Activated CD8-positive, alpha-beta T cell treated with anti-CD3 and anti-CD28 coated beads, Interleukin-2, amount 10 ng/mL, durations not matched to agents 7 days and 5 days (primary cell): ENCODE data around the gene IQGAP3. TPM values are rescaled to one million over a fixed set of nuclear protein-coding genes. Genes with fewer than 3 reads are reported as not detected.
A peak's percentile ranks its signal among the peaks of the same experiment; 100 is the strongest.

Experiments
- ATAC-seq: fragments of 150-1000 bp; cut with Tn5 transposase; one replicate; pipeline ENCODE4 v1.10.0; 2021; ENCODE audit warnings: moderate library complexity
- CTCF ChIA-PET: fragments of 350-600 bp; sonication (Branson Sonifier 250); formaldehyde crosslinking; loops from one replicate; lab custom pipeline; 2021; ENCODE audit warnings: antibody characterized with exemption; lab: Charles Lee
- POLR2A ChIA-PET: fragments of 350-600 bp; sonication (Branson Sonifier 250); formaldehyde crosslinking; loops from one replicate; lab custom pipeline; 2021; ENCODE audit warnings: antibody characterized with exemption; lab: Charles Lee
- DNase-seq: peaks from one replicate; pipeline ENCODE4 v3.0.0-alpha.2; 2020
- H3K27ac Mint-ChIP-seq: one replicate; pipeline ENCODE4 v1.8.0; 2021; ENCODE audit warnings: mild to moderate bottlenecking, mixed read lengths
- H3K27me3 Mint-ChIP-seq: one replicate; pipeline ENCODE4 v1.8.0; 2021; ENCODE audit warnings: low read depth, mixed read lengths
- H3K36me3 Mint-ChIP-seq: one replicate; pipeline ENCODE4 v1.8.0; 2021; ENCODE audit warnings: low read depth, mixed read lengths
- H3K4me1 Mint-ChIP-seq: one replicate; pipeline ENCODE4 v1.8.0; 2021; ENCODE audit warnings: low read depth, mixed read lengths
- H3K4me3 Mint-ChIP-seq: one replicate; pipeline ENCODE4 v1.8.0; 2021; ENCODE audit warnings: mild to moderate bottlenecking, mixed read lengths
- H3K9me3 Mint-ChIP-seq: one replicate; pipeline ENCODE4 v1.8.0; 2022; ENCODE audit warnings: mixed read lengths; ENCODE audit not compliant: insufficient read depth
- total RNA-seq, 2 experiments: library from RNA; stranded (reverse); gene quantifications; one replicate each; pipeline ENCODE4 v1.2.3, GENCODE V29; 2021

IQGAP3 gene
- total RNA-seq, 2 experiments from 2014 or later: 28.6 to 31.0 TPM

GRCh38 chr1:156502894-156503697, 69.3 kb downstream of the IQGAP3 start:
- peaks cover 11% of the 10 kb centered on the region for H3K36me3 Mint-ChIP-seq
- H3K27me3 Mint-ChIP-seq: no peaks in the 10 kb centered on the region
- H3K4me1 Mint-ChIP-seq: peaks cover 72% of the 10 kb centered on the region
- no peak for DNase-seq
- ATAC-seq: no peak
- H3K27ac Mint-ChIP-seq: peak overlapping the region; percentile 99
- peak overlapping the region; percentile 22 for H3K4me3 Mint-ChIP-seq
- POLR2A ChIA-PET: interaction anchor here (4.1 to 8.1 kb wide), 3 partner anchors 17 to 79 kb away, joined by 27 to 143 read pairs (median 99); no protein-coding TSS in a partner anchor
- H3K9me3 Mint-ChIP-seq: no peaks in the 10 kb centered on the region
- CTCF ChIA-PET: interaction anchor here (0.5 to 10.8 kb wide), 11 partner anchors 12 to 540 kb away, joined by 3 to 207 read pairs (median 9); no protein-coding TSS in a partner anchor

GRCh38 chr1:156502391-156502893, 69.9 kb downstream of the IQGAP3 start:
- Mint-ChIP-seq H3K9me3 (no peaks in the 10 kb centered on the region), H3K27me3 (no peaks in the 10 kb centered on the region), H3K4me3 (peak overlapping the region; percentile 79), H3K4me1 (peaks cover 72% of the 10 kb centered on the region), H3K27ac (peak overlapping the region; percentile 99), H3K36me3 (peaks cover 11% of the 10 kb centered on the region)
- no peak for ATAC-seq
- no peak for DNase-seq
- ChIA-PET CTCF (interaction anchor here (0.5 to 10.8 kb wide), 15 partner anchors 12 to 539 kb away, joined by 3 to 207 read pairs (median 5); no protein-coding TSS in a partner anchor), POLR2A (interaction anchor here (2.0 to 8.1 kb wide), 4 partner anchors 16 to 79 kb away, joined by 9 to 143 read pairs (median 63); partner anchors contain the start of gene IQGAP3)

GRCh38 chr1:156500793-156501506, 71.4 kb downstream of the IQGAP3 start:
- ATAC-seq (peak; percentile 73), DNase-seq (peak; percentile 95)
- Mint-ChIP-seq H3K4me3 (peak overlapping the region; percentile 87), H3K9me3 (no peaks in the 10 kb centered on the region), H3K27ac (peak overlapping the region; percentile 99), H3K4me1 (peaks cover 76% of the 10 kb centered on the region), H3K36me3 (peaks cover 21% of the 10 kb centered on the region), H3K27me3 (no peaks in the 10 kb centered on the region)
- ChIA-PET POLR2A (interaction anchor here (0.6 to 8.1 kb wide), 21 partner anchors 8 to 227 kb away, joined by 3 to 143 read pairs (median 4); partner anchors contain the start of genes GPATCH4, IQGAP3, ISG20L2 and METTL25B), CTCF (interaction anchor here (0.7 to 10.8 kb wide), 25 partner anchors 9 to 115 kb away, joined by 3 to 207 read pairs (median 6); partner anchors contain the start of genes GPATCH4 and NAXE)

GRCh38 chr1:156500543-156500792, 71.9 kb downstream of the IQGAP3 start, which contains the start of gene MEF2D:
MEF2D (minus strand) TSS chr1:156500775; CDS start chr1:156483292, 17,483 bp downstream.
- ChIA-PET POLR2A (interaction anchor here (0.8 to 8.1 kb wide), 15 partner anchors 8 to 228 kb away, joined by 3 to 143 read pairs (median 5); partner anchors contain the start of genes GPATCH4, IQGAP3, ISG20L2 and METTL25B), CTCF (interaction anchor here (1.0 to 10.8 kb wide), 18 partner anchors 10 to 115 kb away, joined by 4 to 207 read pairs (median 8); partner anchors contain the start of gene GPATCH4)
- Mint-ChIP-seq H3K4me3 (peak within 1 kb of the TSS; percentile 87), H3K36me3 (peaks cover 24% of the 10 kb centered on the region), H3K4me1 (peaks cover 76% of the 10 kb centered on the region), H3K27ac (peak within 1 kb of the TSS; percentile 99), H3K27me3 (no peaks in the 10 kb centered on the region), H3K9me3 (no peaks in the 10 kb centered on the region)
- ATAC-seq (no peak), DNase-seq (no peak)

- ATAC-seq: peak; percentile 0
- CTCF ChIA-PET: interaction anchor here (1.1 to 10.8 kb wide), 15 partner anchors 9 to 114 kb away, joined by 3 to 207 read pairs (median 8); partner anchors contain the start of gene GPATCH4
- peaks cover 76% of the 10 kb centered on the region for H3K4me1 Mint-ChIP-seq
- peak overlapping the region; percentile 88 for H3K27ac Mint-ChIP-seq
- POLR2A ChIA-PET: interaction anchor here (0.8 to 8.1 kb wide), 12 partner anchors 9 to 114 kb away, joined by 3 to 143 read pairs (median 4); partner anchors contain the start of genes GPATCH4, IQGAP3 and NAXE
- H3K9me3 Mint-ChIP-seq: no peaks in the 10 kb centered on the region
- peak; percentile 54 for DNase-seq
- H3K36me3 Mint-ChIP-seq: peaks cover 27% of the 10 kb centered on the region
- H3K27me3 Mint-ChIP-seq: no peaks in the 10 kb centered on the region
- H3K4me3 Mint-ChIP-seq: peak overlapping the region; percentile 87
Observed at GRCh38 chr1:156499842-156500542, 72.4 kb downstream of the IQGAP3 start.

- Mint-ChIP-seq H3K27ac (peak overlapping the region; percentile 68), H3K9me3 (no peaks in the 10 kb centered on the region), H3K4me3 (peak overlapping the region; percentile 87), H3K36me3 (peaks cover 30% of the 10 kb centered on the region), H3K4me1 (peaks cover 78% of the 10 kb centered on the region), H3K27me3 (no peaks in the 10 kb centered on the region)
- no peak for DNase-seq
- CTCF ChIA-PET: interaction anchor here (0.7 to 10.8 kb wide), 9 partner anchors 9 to 114 kb away, joined by 3 to 207 read pairs (median 3); no protein-coding TSS in a partner anchor
- no peak for ATAC-seq
- POLR2A ChIA-PET: interaction anchor here (0.9 to 8.1 kb wide), 6 partner anchors 9 to 101 kb away, joined by 3 to 143 read pairs (median 16); partner anchors contain the start of gene NAXE
Observed at GRCh38 chr1:156499194-156499841, 73.0 kb downstream of the IQGAP3 start.

- no peak for ATAC-seq
- Mint-ChIP-seq H3K27me3 (no peaks in the 10 kb centered on the region), H3K9me3 (no peaks in the 10 kb centered on the region), H3K36me3 (peaks cover 24% of the 10 kb centered on the region), H3K4me3 (peak overlapping the region; percentile 87), H3K4me1 (peaks cover 78% of the 10 kb centered on the region), H3K27ac (peak overlapping the region; percentile 68)
- CTCF ChIA-PET: interaction anchor here (0.7 to 10.8 kb wide), 9 partner anchors 8 to 113 kb away, joined by 3 to 207 read pairs (median 3); no protein-coding TSS in a partner anchor
- POLR2A ChIA-PET: interaction anchor here (0.9 to 8.1 kb wide), 6 partner anchors 10 to 102 kb away, joined by 3 to 143 read pairs (median 4); partner anchors contain the start of gene NAXE
- DNase-seq: no peak
Observed at GRCh38 chr1:156498432-156499193, 73.8 kb downstream of the IQGAP3 start.

- ATAC-seq: no peak
Observed at GRCh38 chr1:156497743-156498431, 74.5 kb downstream of the IQGAP3 start.

More at GRCh38 chr1:156497743-156498431, 74.5 kb downstream of the IQGAP3 start:
- ChIA-PET POLR2A (interaction anchor here (0.6 to 8.1 kb wide), 5 partner anchors 10 to 102 kb away, joined by 3 to 143 read pairs (median 3); no protein-coding TSS in a partner anchor), CTCF (interaction anchor here (0.7 to 10.8 kb wide), 5 partner anchors 7 to 112 kb away, joined by 3 to 207 read pairs (median 3); no protein-coding TSS in a partner anchor)
- Mint-ChIP-seq H3K27ac (peak overlapping the region; percentile 5), H3K36me3 (peaks cover 23% of the 10 kb centered on the region), H3K4me1 (peaks cover 77% of the 10 kb centered on the region), H3K4me3 (peak overlapping the region; percentile 87), H3K27me3 (no peaks in the 10 kb centered on the region), H3K9me3 (no peaks in the 10 kb centered on the region)
- DNase-seq: no peak
